Vagina (tissue), 2 donors: ENCODE data around the gene EYS. TPM values are rescaled to one million over a fixed set of nuclear protein-coding genes. Genes with fewer than 3 reads are reported as not detected.

Experiments
- DNase-seq, 2 donors: peaks; one replicate each; pipeline ENCODE4 v3.0.0-alpha.2; 2017; ENCODE audit errors: extremely low spot score in 2 of 2
- H3K27ac ChIP-seq: fragments of 200-600 bp; sonication (generic); one replicate; pipeline ENCODE4 v1.5.1; 2019
- H3K27me3 ChIP-seq: fragments of 200-600 bp; sonication (generic); one replicate; pipeline ENCODE4 v1.5.1; 2019
- H3K36me3 ChIP-seq, 2 donors: fragments of 200-600 bp; sonication (generic); one replicate each; pipeline ENCODE4 v1.5.1; 2017 to 2019
- H3K4me1 ChIP-seq: fragments of 200-600 bp; sonication (generic); one replicate; pipeline ENCODE4 v1.5.1; 2019
- H3K4me3 ChIP-seq, 2 donors: fragments of 200-600 bp; sonication (generic); 1 replicate in 1 of 2; 2 replicates in 1 of 2; pipeline ENCODE4 v1.5.1; 2016 to 2019
- H3K9me3 ChIP-seq: fragments of 200-600 bp; sonication (generic); one replicate; pipeline ENCODE4 v1.5.1; 2019
- CTCF ChIP-seq, 3 experiments: fragments of 450-650 bp in 2 of 3; fragments of 200-600 bp in 1 of 3; sonication (generic) in 1 of 3; IDR thresholded peaks; one replicate each; pipeline ENCODE4 v1.5.1; 2017 to 2019; ENCODE audit warnings: antibody characterized with exemption in 3 of 3, mild to moderate bottlenecking in 2 of 3, moderate library complexity in 2 of 3
- POLR2A ChIP-seq, 2 donors: fragments of 450-650 bp; IDR thresholded peaks; one replicate each; pipeline ENCODE4 v1.6.1; 2017; ENCODE audit warnings: antibody characterized with exemption in 2 of 2, mild to moderate bottlenecking in 2 of 2, moderate library complexity in 2 of 2
- POLR2AphosphoS5 ChIP-seq, 2 donors: sonication (generic); formaldehyde crosslinking; IDR thresholded peaks; one replicate each; pipeline ENCODE4 v1.9.0; 2017; ENCODE audit warnings: antibody characterized with exemption in 2 of 2, mild to moderate bottlenecking in 2 of 2, low read depth in 1 of 2; ENCODE audit not compliant: insufficient read depth in 1 of 2
- intact Hi-C: fragments of 100-400 bp; cut with DNase I; formaldehyde crosslinking; loops from one replicate; pipeline ENCODE4 v1.15.1; 2023
- total RNA-seq: library from RNA; depleted of rRNA; stranded (reverse); fragments of >200 nt; gene quantifications from one replicate; pipeline ENCODE4 v1.2.3, GENCODE V29; 2016

EYS gene
- total RNA-seq, 1 donor from 2014 or later = not detected

GRCh38 chr6:64411226-64411625, 1295.8 kb downstream of the EYS start:
- no peak for DNase-seq
- intact Hi-C loops = no loop called here
- TF ChIP-seq POLR2A (IDR thresholded peaks at IDR 0.05) = no peak
- no peak for TF ChIP-seq CTCF (IDR thresholded peaks at IDR 0.05)
- TF ChIP-seq POLR2AphosphoS5 (IDR thresholded peaks at IDR 0.05; ENCODE audit: insufficient read depth in 1 of 2, low read depth in 1 of 2) = no peak
- no peaks in the 10 kb centered on the region for H3K9me3 ChIP-seq
- no peaks in the 10 kb centered on the region for H3K36me3 ChIP-seq
- no peak overlapping the region for H3K27ac ChIP-seq
- H3K4me1 ChIP-seq = no peaks in the 10 kb centered on the region
- no peaks in the 10 kb centered on the region for H3K27me3 ChIP-seq
- no peak overlapping the region for H3K4me3 ChIP-seq

- intact Hi-C loops = no loop called here
- H3K4me3 ChIP-seq = no peak overlapping the region
- H3K27me3 ChIP-seq = no peaks in the 10 kb centered on the region
- no peak overlapping the region for H3K27ac ChIP-seq
- H3K4me1 ChIP-seq = no peaks in the 10 kb centered on the region
- H3K9me3 ChIP-seq = no peaks in the 10 kb centered on the region
- TF ChIP-seq POLR2AphosphoS5 (IDR thresholded peaks at IDR 0.05; ENCODE audit: insufficient read depth in 1 of 2, low read depth in 1 of 2) = no peak
- no peak for TF ChIP-seq POLR2A (IDR thresholded peaks at IDR 0.05)
- no peak for TF ChIP-seq CTCF (IDR thresholded peaks at IDR 0.05)
- no peak for DNase-seq
- no peaks in the 10 kb centered on the region for H3K36me3 ChIP-seq
Measured at GRCh38 chr6:64409948-64410347, 1297.1 kb downstream of the EYS start.

GRCh38 chr6:64404396-64404795, 1302.6 kb downstream of the EYS start:
- Histone ChIP-seq H3K27me3 (no peaks in the 10 kb centered on the region), H3K36me3 (no peaks in the 10 kb centered on the region), H3K4me3 (no peak overlapping the region), H3K4me1 (no peaks in the 10 kb centered on the region), H3K27ac (no peak overlapping the region), H3K9me3 (no peaks in the 10 kb centered on the region)
- DNase-seq = no peak
- no peak for TF ChIP-seq POLR2AphosphoS5 (IDR thresholded peaks at IDR 0.05; ENCODE audit: insufficient read depth in 1 of 2, low read depth in 1 of 2)
- intact Hi-C loops = loop anchor here (5.0 kb wide), 1 partner anchor 907 kb away; no protein-coding TSS in a partner anchor

GRCh38 chr6:64383277-64383676, 1323.7 kb downstream of the EYS start:
- Histone ChIP-seq H3K9me3 (no peaks in the 10 kb centered on the region), H3K4me3 (no peak overlapping the region), H3K27ac (no peak overlapping the region), H3K36me3 (no peaks in the 10 kb centered on the region), H3K4me1 (no peaks in the 10 kb centered on the region), H3K27me3 (no peaks in the 10 kb centered on the region)
- no peak for TF ChIP-seq POLR2AphosphoS5 (IDR thresholded peaks at IDR 0.05; ENCODE audit: insufficient read depth in 1 of 2, low read depth in 1 of 2)
- no peak for TF ChIP-seq CTCF (IDR thresholded peaks at IDR 0.05)
- TF ChIP-seq POLR2A (IDR thresholded peaks at IDR 0.05) = no peak
- intact Hi-C loops = no loop called here
- DNase-seq = no peak

GRCh38 chr6:64376394-64376793, 1330.6 kb downstream of the EYS start:
- TF ChIP-seq CTCF (IDR thresholded peaks at IDR 0.05) (no peak), POLR2AphosphoS5 (IDR thresholded peaks at IDR 0.05; ENCODE audit: insufficient read depth in 1 of 2, low read depth in 1 of 2) (no peak), POLR2A (IDR thresholded peaks at IDR 0.05) (no peak)
- H3K4me3 ChIP-seq = no peak overlapping the region
- no peaks in the 10 kb centered on the region for H3K36me3 ChIP-seq
- intact Hi-C loops = no loop called here
- H3K4me1 ChIP-seq = no peaks in the 10 kb centered on the region
- H3K9me3 ChIP-seq = no peaks in the 10 kb centered on the region
- no peak for DNase-seq
- no peak overlapping the region for H3K27ac ChIP-seq
- no peaks in the 10 kb centered on the region for H3K27me3 ChIP-seq
